Measurements from ENCODE around the gene DYSF.

DNA sequence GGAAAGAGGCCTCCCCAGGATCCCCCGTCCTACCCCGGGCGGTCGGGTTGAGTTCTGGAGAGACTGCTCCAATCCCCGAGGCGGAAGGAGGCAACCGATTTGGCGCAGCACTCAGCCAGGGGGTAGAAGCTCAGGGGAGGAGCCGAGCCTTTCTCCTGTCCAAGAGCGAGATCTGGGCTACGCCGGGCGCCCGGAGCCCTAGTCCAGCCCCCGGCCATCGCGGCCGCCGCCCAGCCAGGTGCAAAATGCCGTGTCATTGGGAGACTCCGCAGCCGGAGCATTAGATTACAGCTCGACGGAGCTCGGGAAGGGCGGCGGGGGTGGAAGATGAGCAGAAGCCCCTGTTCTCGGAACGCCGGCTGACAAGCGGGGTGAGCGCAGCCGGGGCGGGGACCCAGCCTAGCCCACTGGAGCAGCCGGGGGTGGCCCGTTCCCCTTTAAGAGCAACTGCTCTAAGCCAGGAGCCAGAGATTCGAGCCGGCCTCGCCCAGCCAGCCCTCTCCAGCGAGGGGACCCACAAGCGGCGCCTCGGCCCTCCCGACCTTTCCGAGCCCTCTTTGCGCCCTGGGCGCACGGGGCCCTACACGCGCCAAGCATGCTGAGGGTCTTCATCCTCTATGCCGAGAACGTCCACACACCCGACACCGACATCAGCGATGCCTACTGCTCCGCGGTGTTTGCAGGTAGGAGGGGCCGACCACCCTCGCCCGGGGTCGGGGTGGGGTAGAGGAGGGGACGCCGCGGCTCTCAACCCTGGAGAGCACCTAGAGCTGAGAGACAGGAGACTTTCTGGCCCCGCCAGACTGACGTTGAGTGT, at the start of gene DYSF:
- TF ChIP-seq, protein P1, sequence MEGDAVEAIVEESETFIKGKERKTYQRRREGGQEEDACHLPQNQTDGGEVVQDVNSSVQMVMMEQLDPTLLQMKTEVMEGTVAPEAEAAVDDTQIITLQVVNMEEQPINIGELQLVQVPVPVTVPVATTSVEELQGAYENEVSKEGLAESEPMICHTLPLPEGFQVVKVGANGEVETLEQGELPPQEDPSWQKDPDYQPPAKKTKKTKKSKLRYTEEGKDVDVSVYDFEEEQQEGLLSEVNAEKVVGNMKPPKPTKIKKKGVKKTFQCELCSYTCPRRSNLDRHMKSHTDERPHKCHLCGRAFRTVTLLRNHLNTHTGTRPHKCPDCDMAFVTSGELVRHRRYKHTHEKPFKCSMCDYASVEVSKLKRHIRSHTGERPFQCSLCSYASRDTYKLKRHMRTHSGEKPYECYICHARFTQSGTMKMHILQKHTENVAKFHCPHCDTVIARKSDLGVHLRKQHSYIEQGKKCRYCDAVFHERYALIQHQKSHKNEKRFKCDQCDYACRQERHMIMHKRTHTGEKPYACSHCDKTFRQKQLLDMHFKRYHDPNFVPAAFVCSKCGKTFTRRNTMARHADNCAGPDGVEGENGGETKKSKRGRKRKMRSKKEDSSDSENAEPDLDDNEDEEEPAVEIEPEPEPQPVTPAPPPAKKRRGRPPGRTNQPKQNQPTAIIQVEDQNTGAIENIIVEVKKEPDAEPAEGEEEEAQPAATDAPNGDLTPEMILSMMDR (tag by site-specific recombination; IDR thresholded peaks at IDR 0.05): no peak
- TF ChIP-seq KLF1 (tag by site-specific recombination; IDR thresholded peaks at IDR 0.05) (no peak), GLIS1 (tag by site-specific recombination; IDR thresholded peaks at IDR 0.05) (no peak), TCF7L2 (IDR thresholded peaks at IDR 0.05; ENCODE audit: borderline replicate concordance, low read depth, low read length) (no peak), ZNF114 (tag by site-specific recombination; IDR thresholded peaks at IDR 0.05) (no peak), ZFP3 (tag by site-specific recombination; IDR thresholded peaks at IDR 0.05; ENCODE audit: low read depth) (no peak), MEIS1 (CRISPR knock-in tag; IDR thresholded peaks at IDR 0.05; ENCODE audit: borderline replicate concordance) (no peak)
- TF ChIP-seq, protein P2, sequence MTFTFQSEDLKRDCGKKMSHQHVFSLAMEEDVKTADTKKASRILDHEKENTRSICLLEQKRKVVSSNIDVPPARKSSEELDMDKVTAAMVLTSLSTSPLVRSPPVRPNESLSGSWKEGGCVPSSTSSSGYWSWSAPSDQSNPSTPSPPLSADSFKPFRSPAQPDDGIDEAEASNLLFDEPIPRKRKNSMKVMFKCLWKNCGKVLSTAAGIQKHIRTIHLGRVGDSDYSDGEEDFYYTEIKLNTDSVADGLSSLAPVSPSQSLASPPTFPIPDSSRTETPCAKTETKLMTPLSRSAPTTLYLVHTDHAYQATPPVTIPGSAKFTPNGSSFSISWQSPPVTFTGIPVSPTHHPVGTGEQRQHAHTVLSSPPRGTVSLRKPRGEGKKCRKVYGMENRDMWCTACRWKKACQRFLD (tag by site-specific recombination; IDR thresholded peaks at IDR 0.05): no peak
- TF ChIP-seq, protein P3, sequence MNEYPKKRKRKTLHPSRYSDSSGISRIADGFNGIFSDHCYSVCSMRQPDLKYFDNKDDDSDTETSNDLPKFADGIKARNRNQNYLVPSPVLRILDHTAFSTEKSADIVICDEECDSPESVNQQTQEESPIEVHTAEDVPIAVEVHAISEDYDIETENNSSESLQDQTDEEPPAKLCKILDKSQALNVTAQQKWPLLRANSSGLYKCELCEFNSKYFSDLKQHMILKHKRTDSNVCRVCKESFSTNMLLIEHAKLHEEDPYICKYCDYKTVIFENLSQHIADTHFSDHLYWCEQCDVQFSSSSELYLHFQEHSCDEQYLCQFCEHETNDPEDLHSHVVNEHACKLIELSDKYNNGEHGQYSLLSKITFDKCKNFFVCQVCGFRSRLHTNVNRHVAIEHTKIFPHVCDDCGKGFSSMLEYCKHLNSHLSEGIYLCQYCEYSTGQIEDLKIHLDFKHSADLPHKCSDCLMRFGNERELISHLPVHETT (tag by site-specific recombination; IDR thresholded peaks at IDR 0.05): no peak

Measured in HEK293 (cell line).